Ovary (tissue), 3 donors: ENCODE measurements around the gene RNF138.

Experiments
- CTCF ChIP-seq, 3 donors: fragments of 450-650 bp in 2 of 3; fragments of 200-600 bp in 1 of 3; IDR thresholded peaks; one replicate each; pipeline versions ENCODE4 v1.5.1 to v1.8.0; 2016 to 2022; ENCODE audit warnings: antibody characterized with exemption in 3 of 3, mild to moderate bottlenecking in 1 of 3
- POLR2A ChIP-seq: fragments of 450-650 bp; IDR thresholded peaks from one replicate; pipeline ENCODE4 v1.6.1; 2017; ENCODE audit warnings: antibody characterized with exemption, mild to moderate bottlenecking, moderate library complexity
- donor health status: DM: no; HTN: no; CAD: no.

- TF ChIP-seq CTCF (IDR thresholded peaks at IDR 0.05) (no peak), POLR2A (no peak)
These were observed 61.2 kb downstream of the RNF138 start for GRCh38 chr18:32152705-32153448.
